ENCODE results near the gene PRSS21. TPM values are rescaled to one million over a fixed set of nuclear protein-coding genes. Genes with fewer than 3 reads are reported as not detected.
A peak's percentile ranks its signal among the peaks of the same experiment; 100 is the strongest.

The PRSS21 gene
- total RNA-seq, result 0.29 and 3.0 TPM in 2 replicates

GRCh38 chr16:2816751-2817339, at the start of gene PRSS21:
TSS of gene PRSS21 (plus strand) at chr16:2817237. CDS start at chr16:2817269, 32 bp downstream.
- no peak for DNase-seq (ENCODE audit: low read depth)
- Histone ChIP-seq H3K36me3 (ENCODE audit: control insufficient read depth, insufficient read depth, low read length) (no peaks in the 10 kb centered on the region), H3K27me3 (ENCODE audit: control insufficient read depth, insufficient read depth, low read length) (peaks cover 3% of the 10 kb centered on the region), H3K4me3 (ENCODE audit: low read depth, low read length) (peak within 1 kb of the TSS; percentile 14)
- TF ChIP-seq CTCF (IDR thresholded peaks at IDR 0.05; ENCODE audit: insufficient read depth, low read length, poor library complexity, severe bottlenecking), result peak; percentile 28

- H3K36me3 ChIP-seq (ENCODE audit: control insufficient read depth, insufficient read depth, low read length), result peaks cover 7% of the 10 kb centered on the region
- DNase-seq (ENCODE audit: low read depth), result no peak
- no peaks in the 10 kb centered on the region for H3K27me3 ChIP-seq (ENCODE audit: control insufficient read depth, insufficient read depth, low read length)
- TF ChIP-seq CTCF (IDR thresholded peaks at IDR 0.05; ENCODE audit: insufficient read depth, low read length, poor library complexity, severe bottlenecking), result no peak
- no peak overlapping the region for H3K4me3 ChIP-seq (ENCODE audit: low read depth, low read length)
These were observed 49.1 kb upstream of the PRSS21 start for GRCh38 chr16:2767891-2768290.

GRCh38 chr16:2768403-2769089, 48.5 kb upstream of the PRSS21 start:
- no peak for TF ChIP-seq CTCF (IDR thresholded peaks at IDR 0.05; ENCODE audit: insufficient read depth, low read length, poor library complexity, severe bottlenecking)
- Histone ChIP-seq H3K4me3 (ENCODE audit: low read depth, low read length) (no peak overlapping the region), H3K27me3 (ENCODE audit: control insufficient read depth, insufficient read depth, low read length) (no peaks in the 10 kb centered on the region), H3K36me3 (ENCODE audit: control insufficient read depth, insufficient read depth, low read length) (peaks cover 7% of the 10 kb centered on the region)
- no peak for DNase-seq (ENCODE audit: low read depth)

GRCh38 chr16:2769100-2769529, 47.9 kb upstream of the PRSS21 start:
- Histone ChIP-seq H3K36me3 (ENCODE audit: control insufficient read depth, insufficient read depth, low read length) (peaks cover 7% of the 10 kb centered on the region), H3K4me3 (ENCODE audit: low read depth, low read length) (no peak overlapping the region), H3K27me3 (ENCODE audit: control insufficient read depth, insufficient read depth, low read length) (no peaks in the 10 kb centered on the region)
- no peak for DNase-seq (ENCODE audit: low read depth)
- no peak for TF ChIP-seq CTCF (IDR thresholded peaks at IDR 0.05; ENCODE audit: insufficient read depth, low read length, poor library complexity, severe bottlenecking)

GRCh38 chr16:2769675-2770056, 47.4 kb upstream of the PRSS21 start:
- peaks cover 7% of the 10 kb centered on the region for H3K36me3 ChIP-seq (ENCODE audit: control insufficient read depth, insufficient read depth, low read length)
- H3K27me3 ChIP-seq (ENCODE audit: control insufficient read depth, insufficient read depth, low read length), result no peaks in the 10 kb centered on the region
- no peak for TF ChIP-seq CTCF (IDR thresholded peaks at IDR 0.05; ENCODE audit: insufficient read depth, low read length, poor library complexity, severe bottlenecking)
- H3K4me3 ChIP-seq (ENCODE audit: low read depth, low read length), result no peak overlapping the region
- DNase-seq (ENCODE audit: low read depth), result no peak
